Cardiac septum (tissue), 1 donor: ENCODE data around the gene CST7. TPM values are rescaled to one million over a fixed set of nuclear protein-coding genes. Genes with fewer than 3 reads are reported as not detected.

Source experiments
- DNase-seq: peaks from one replicate; pipeline ENCODE4 v3.0.0-alpha.2; 2020; ENCODE audit warnings: low spot score
- intact Hi-C: fragments of 100-400 bp; cut with DNase I; formaldehyde crosslinking; loops from one replicate; pipeline ENCODE4 v1.14.0; 2022
- total RNA-seq: library from RNA; stranded (reverse); fragmentation: NEBNext Ultra II Directional; extraction: Animal tissue kit (Norgen Biotek cat#: 25700); gene quantifications from one replicate; pipeline ENCODE4 v1.2.1, GENCODE V29; 2021
- donor health status: DM: no; HTN: no; CAD: no.

CST7 gene
- total RNA-seq, 1 donor from 2014 or later = 1.6 TPM

GRCh38 chr20:24960302-24960801, 11.3 kb downstream of the CST7 start:
- peak; percentile 60 for DNase-seq

GRCh38 chr20:24960861-24961260, 11.8 kb downstream of the CST7 start:
- intact Hi-C loops = no loop called here
- no peak for DNase-seq

More at GRCh38 chr20:24960302-24960801, 11.3 kb downstream of the CST7 start:
- intact Hi-C loops = no loop called here

- intact Hi-C loops = no loop called here
- DNase-seq = peak; percentile 38
These were observed 12.5 kb downstream of the CST7 start for GRCh38 chr20:24961384-24962181.

- intact Hi-C loops = no loop called here
- no peak for DNase-seq
These were observed 13.1 kb downstream of the CST7 start for GRCh38 chr20:24962182-24962492.

- DNase-seq = no peak
- intact Hi-C loops = no loop called here
These were observed 13.4 kb downstream of the CST7 start for GRCh38 chr20:24962510-24962909.

- DNase-seq = peak; percentile 58
- intact Hi-C loops = no loop called here
These were observed 14.8 kb downstream of the CST7 start for GRCh38 chr20:24963672-24964505.

GRCh38 chr20:24964506-24964840, 15.4 kb downstream of the CST7 start:
- intact Hi-C loops = no loop called here

GRCh38 chr20:24965065-24965919, 16.2 kb downstream of the CST7 start:
- DNase-seq = peak; percentile 68
- intact Hi-C loops = no loop called here

More at GRCh38 chr20:24964506-24964840, 15.4 kb downstream of the CST7 start:
- DNase-seq = no peak

GRCh38 chr20:24966317-24967012, 17.4 kb downstream of the CST7 start:
- peak; percentile 51 for DNase-seq
- intact Hi-C loops = no loop called here

- intact Hi-C loops = no loop called here
- no peak for DNase-seq
These were observed 19.3 kb downstream of the CST7 start for GRCh38 chr20:24968278-24968800.

- no peak for DNase-seq
These were observed 20.3 kb downstream of the CST7 start for GRCh38 chr20:24969186-24970029.

GRCh38 chr20:24970030-24970553, 21.0 kb downstream of the CST7 start:
- intact Hi-C loops = no loop called here
- DNase-seq = no peak

More at GRCh38 chr20:24969186-24970029, 20.3 kb downstream of the CST7 start:
- intact Hi-C loops = no loop called here

GRCh38 chr20:24970754-24971153, 21.7 kb downstream of the CST7 start:
- no peak for DNase-seq
- intact Hi-C loops = no loop called here

GRCh38 chr20:24971376-24972101, 22.5 kb downstream of the CST7 start:
- intact Hi-C loops = no loop called here
- no peak for DNase-seq

GRCh38 chr20:24972341-24972740, 23.3 kb downstream of the CST7 start:
- intact Hi-C loops = no loop called here

GRCh38 chr20:24977336-24977735, 28.3 kb downstream of the CST7 start:
- peak; percentile 27 for DNase-seq
- intact Hi-C loops = no loop called here

More at GRCh38 chr20:24972341-24972740, 23.3 kb downstream of the CST7 start:
- no peak for DNase-seq

GRCh38 chr20:24977797-24978196, 28.7 kb downstream of the CST7 start:
- intact Hi-C loops = no loop called here
- peak; percentile 20 for DNase-seq
